ENCODE data around the gene DENND1B. TPM values are rescaled to one million over a fixed set of nuclear protein-coding genes. Genes with fewer than 3 reads are reported as not detected.

DENND1B gene
- total and polyA plus RNA-seq, 2 of the 8 experiments (the other 6 are each of a cell fraction or from before 2014, with no cell fraction given), result 0.74 to 3.3 TPM

- no peak overlapping the region for H3K4ac ChIP-seq (replicated peaks; ENCODE audit: insufficient read length, low read depth, low read length)
- no peak overlapping the region for H2AK5ac ChIP-seq (ENCODE audit: low read depth, low read length)
- no peak overlapping the region for H3K18ac ChIP-seq (ENCODE audit: extremely low read depth, low read length)
- no peak overlapping the region for H3K4me2 ChIP-seq (ENCODE audit: insufficient read depth in 1 of 2, low read depth in 2 of 2, low read length in 2 of 2)
- no peaks in the 10 kb centered on the region for H3K36me3 ChIP-seq (ENCODE audit: control insufficient read depth in 2 of 4, insufficient read depth in 4 of 4, low read length in 3 of 4)
- H2BK5ac ChIP-seq (ENCODE audit: low read depth, low read length), result no peak overlapping the region
- no peak overlapping the region for H4K8ac ChIP-seq (ENCODE audit: extremely low read depth, insufficient read depth, low read length)
- FAIRE-seq (no peak), DNase-seq (ENCODE audit: low read depth in 1 of 2, low spot score in 2 of 2) (no peak)
- H3K9ac ChIP-seq (replicated peaks in 1 of 4; ENCODE audit: extremely low read depth in 1 of 4, low read depth in 3 of 4, low read length in 3 of 4), result no peak overlapping the region
- no peak overlapping the region for H2BK15ac ChIP-seq (ENCODE audit: low read length)
- no peak overlapping the region for H3K4me3 ChIP-seq (ENCODE audit: extremely low read depth in 1 of 4, insufficient read depth in 2 of 4, low read depth in 3 of 4, low read length in 4 of 4)
- TF ChIP-seq KDM5A (IDR thresholded peaks at IDR 0.05; ENCODE audit: low read length), result no peak
- no peak for TF ChIP-seq PHF8 (conservative IDR thresholded peaks at IDR 0.05; ENCODE audit: low read depth, low read length)
- TF ChIP-seq HDAC2 (IDR thresholded peaks at IDR 0.05; ENCODE audit: borderline replicate concordance in 1 of 2, low read depth in 2 of 2, low read length in 2 of 2), result no peak
- TF ChIP-seq CBX5 (IDR thresholded peaks at IDR 0.05; ENCODE audit: low read depth, low read length), result no peak
- no peak for TF ChIP-seq CTBP2 (IDR thresholded peaks at IDR 0.05; ENCODE audit: borderline replicate concordance, insufficient read depth, insufficient read length, low read length)
- H3K79me1 ChIP-seq (ENCODE audit: low read depth, low read length), result no peaks in the 10 kb centered on the region
- ChIA-PET CTCF (ENCODE audit: partially characterized antibody) (interaction anchor here (1.2 to 1.6 kb wide), 2 partner anchors 8 to 11 kb away, joined by 3 to 4 read pairs; partner anchors contain the start of gene DENND1B), POLR2A (ENCODE audit: partially characterized antibody) (no interaction called here)
- H3K56ac ChIP-seq (replicated peaks; ENCODE audit: insufficient read length, low read depth, low read length), result no peak overlapping the region
- no peak overlapping the region for H3K14ac ChIP-seq (ENCODE audit: insufficient read length)
- H3K27ac ChIP-seq (ENCODE audit: low read depth, low read length), result no peak overlapping the region
- H2BK120ac ChIP-seq (replicated peaks; ENCODE audit: low read depth, low read length), result no peak overlapping the region
- H3K27me3 ChIP-seq (replicated peaks in 1 of 4; ENCODE audit: control insufficient read depth in 3 of 4, extremely low read depth in 1 of 4, insufficient read depth in 3 of 4, low read length in 3 of 4), result no peaks in the 10 kb centered on the region
- H2BK20ac ChIP-seq (ENCODE audit: low read length), result no peak overlapping the region
- H3K23ac ChIP-seq (ENCODE audit: insufficient read length), result no peak overlapping the region
- H2AFZ ChIP-seq (ENCODE audit: low read length), result no peak overlapping the region
- H4K5ac ChIP-seq (ENCODE audit: insufficient read length, low read depth, low read length), result no peak overlapping the region
- WGBS, 2 experiments (ENCODE audit: extremely low coverage in 1 of 2, insufficient coverage in 1 of 2, insufficient read length in 1 of 2, insufficient replicate concordance in 2 of 2, low coverage in 1 of 2, low lambda C conversion rate in 2 of 2, missing lambda C conversion rate in 1 of 2), result 87% methylated on average over 1 of the region's 1 CpG; no CpG with 5 or more reads in 1 of the 2 experiments
- H4K20me1 ChIP-seq (replicated peaks in 1 of 2; ENCODE audit: control insufficient read depth in 1 of 2, insufficient read depth in 2 of 2, low read length in 2 of 2), result no peaks in the 10 kb centered on the region
- H3K9me3 ChIP-seq (ENCODE audit: insufficient read depth in 2 of 2, low read depth in 1 of 2, low read length in 1 of 2), result no peaks in the 10 kb centered on the region
- no peak overlapping the region for H4K91ac ChIP-seq (replicated peaks; ENCODE audit: insufficient read length, low read length)
- H3K4me1 ChIP-seq (replicated peaks in 1 of 4; ENCODE audit: control insufficient read depth in 3 of 4, insufficient read depth in 4 of 4, low read length in 3 of 4), result no peaks in the 10 kb centered on the region
- H2BK12ac ChIP-seq (ENCODE audit: low read depth, low read length), result no peak overlapping the region
- no peaks in the 10 kb centered on the region for H3K23me2 ChIP-seq (ENCODE audit: low read depth, low read length)
- H3K79me2 ChIP-seq (ENCODE audit: control insufficient read depth in 1 of 2, insufficient read depth in 2 of 2, low read length in 2 of 2), result no peaks in the 10 kb centered on the region
These were observed 11.0 kb upstream of the DENND1B start for GRCh38 chr1:197786280-197786679.

Data from H1 (cell line).